ENCODE results near the gene SCAMP3.
A peak's percentile ranks its signal among the peaks of the same experiment; 100 is the strongest.
"Not testable (repeated sequence)": the region's sequence is repeated elsewhere in the genome, so short reads cannot be mapped to it uniquely, and the experiment has no call there.

SCAMP3 gene

GRCh38 chr1:155250633-155251449 is 11.3 kb downstream of the SCAMP3 start:
- no peak overlapping the region for H3K4ac ChIP-seq (ENCODE audit: low read depth, low read length)
- no peak overlapping the region for H3K27ac ChIP-seq (ENCODE audit: low read depth, low read length)
- H3K36me3 ChIP-seq (ENCODE audit: control insufficient read depth in 1 of 2, insufficient read depth in 2 of 2, low read length in 2 of 2), result peaks cover 16 to 24% of the 10 kb centered on the region in 2 experiments
- H3K79me2 ChIP-seq (ENCODE audit: control insufficient read depth, insufficient read depth, low read length, poor library complexity), result peaks cover 11% of the 10 kb centered on the region
- H2BK120ac ChIP-seq (ENCODE audit: insufficient read depth, low read length, poor library complexity), result peak overlapping the region; percentile 23
- peak overlapping the region; percentile 20 for H4K91ac ChIP-seq (ENCODE audit: low read depth, low read length)
- no peaks in the 10 kb centered on the region for H3K9me3 ChIP-seq (ENCODE audit: insufficient read depth, low read depth, low read length)
- H3K27me3 ChIP-seq (ENCODE audit: insufficient read depth, low read length), result no peaks in the 10 kb centered on the region
- H4K8ac ChIP-seq (ENCODE audit: low read depth, low read length), result peak overlapping the region; percentile 80
- DNase-seq, result peak; percentile 89 to 95
- H3K18ac ChIP-seq (ENCODE audit: low read length), result peak overlapping the region; percentile 23
- peak overlapping the region; percentile 25 for H2BK12ac ChIP-seq (ENCODE audit: low read length)
- H3K4me2 ChIP-seq (ENCODE audit: low read length), result peak overlapping the region; percentile 69
- H3K4me1 ChIP-seq (ENCODE audit: control insufficient read depth in 1 of 2, insufficient read depth in 2 of 2, low read length in 2 of 2), result peaks cover 22 to 23% of the 10 kb centered on the region in 2 experiments
- peak overlapping the region; percentile 3 for H2BK5ac ChIP-seq (ENCODE audit: low read depth, low read length, poor library complexity)
- WGBS (ENCODE audit: extremely low coverage, insufficient coverage, insufficient read length), result no CpG with 5 or more reads among the region's 23 CpGs
- peak overlapping the region; percentile 44 for H3K4me3 ChIP-seq (ENCODE audit: low read depth, low read length)
- no peak overlapping the region for H3K9ac ChIP-seq (ENCODE audit: low read length)
- peak overlapping the region; percentile 17 for H2AK5ac ChIP-seq (ENCODE audit: low read length)
- H4K12ac ChIP-seq (ENCODE audit: low read depth, low read length), result peak overlapping the region; percentile 68
- peak overlapping the region; percentile 43 for H3K14ac ChIP-seq (ENCODE audit: low read length)
- no peak overlapping the region for H3K23ac ChIP-seq (ENCODE audit: low read length)
- peaks cover 13% of the 10 kb centered on the region for H3K79me1 ChIP-seq (ENCODE audit: low read length)
- H2AFZ ChIP-seq (ENCODE audit: insufficient read depth, low read length, poor library complexity), result peak overlapping the region; percentile 28

- Histone ChIP-seq H3K23ac (ENCODE audit: low read length) (no peak overlapping the region), H3K79me1 (ENCODE audit: low read length) (peaks cover 9% of the 10 kb centered on the region), H3K4ac (ENCODE audit: low read depth, low read length) (no peak overlapping the region), H3K9me3 (ENCODE audit: insufficient read depth, low read depth, low read length) (no peaks in the 10 kb centered on the region), H3K9ac (ENCODE audit: low read length) (no peak overlapping the region), H3K4me2 (ENCODE audit: low read length) (peak overlapping the region; percentile 69), H3K27ac (ENCODE audit: low read depth, low read length) (no peak overlapping the region), H2BK12ac (ENCODE audit: low read length) (peak overlapping the region; percentile 25), H4K12ac (ENCODE audit: low read depth, low read length) (peak overlapping the region; percentile 68), H4K8ac (ENCODE audit: low read depth, low read length) (peak overlapping the region; percentile 80), H2AK5ac (ENCODE audit: low read length) (peak overlapping the region; percentile 17), H3K4me1 (ENCODE audit: control insufficient read depth in 1 of 2, insufficient read depth in 2 of 2, low read length in 2 of 2) (peaks cover 20 to 23% of the 10 kb centered on the region in 2 experiments), H2BK5ac (ENCODE audit: low read depth, low read length, poor library complexity) (peak overlapping the region; percentile 3), H3K36me3 (ENCODE audit: control insufficient read depth in 1 of 2, insufficient read depth in 2 of 2, low read length in 2 of 2) (peaks cover 16 to 23% of the 10 kb centered on the region in 2 experiments), H3K18ac (ENCODE audit: low read length) (peak overlapping the region; percentile 23), H3K27me3 (ENCODE audit: insufficient read depth, low read length) (no peaks in the 10 kb centered on the region), H4K91ac (ENCODE audit: low read depth, low read length) (peak overlapping the region; percentile 20), H3K79me2 (ENCODE audit: control insufficient read depth, insufficient read depth, low read length, poor library complexity) (peaks cover 9% of the 10 kb centered on the region), H2BK120ac (ENCODE audit: insufficient read depth, low read length, poor library complexity) (peak overlapping the region; percentile 23), H3K4me3 (ENCODE audit: low read depth, low read length) (peak overlapping the region; percentile 44), H3K14ac (ENCODE audit: low read length) (peak overlapping the region; percentile 43), H2AFZ (ENCODE audit: insufficient read depth, low read length, poor library complexity) (peak overlapping the region; percentile 28)
- no peak for DNase-seq
- WGBS (ENCODE audit: extremely low coverage, insufficient coverage, insufficient read length), result no CpG with 5 or more reads among the region's 28 CpGs
Observed at GRCh38 chr1:155250246-155250632, 11.9 kb downstream of the SCAMP3 start.

GRCh38 chr1:155247667-155248553 is 14.2 kb downstream of the SCAMP3 start:
- Histone ChIP-seq H3K27me3 (ENCODE audit: insufficient read depth, low read length) (no peaks in the 10 kb centered on the region), H3K23ac (ENCODE audit: low read length) (no peak overlapping the region), H4K8ac (ENCODE audit: low read depth, low read length) (no peak overlapping the region), H3K36me3 (ENCODE audit: control insufficient read depth in 1 of 2, insufficient read depth in 2 of 2, low read length in 2 of 2) (peaks cover 16 to 23% of the 10 kb centered on the region in 2 experiments), H3K79me2 (ENCODE audit: control insufficient read depth, insufficient read depth, low read length, poor library complexity) (peaks cover 3% of the 10 kb centered on the region), H4K91ac (ENCODE audit: low read depth, low read length) (no peak overlapping the region), H2BK120ac (ENCODE audit: insufficient read depth, low read length, poor library complexity) (no peak overlapping the region), H3K4ac (ENCODE audit: low read depth, low read length) (no peak overlapping the region), H2AK5ac (ENCODE audit: low read length) (no peak overlapping the region), H3K79me1 (ENCODE audit: low read length) (peaks cover 10% of the 10 kb centered on the region), H3K9me3 (ENCODE audit: insufficient read depth, low read depth, low read length) (no peaks in the 10 kb centered on the region), H2BK12ac (ENCODE audit: low read length) (no peak overlapping the region), H3K4me2 (ENCODE audit: low read length) (no peak overlapping the region), H3K27ac (ENCODE audit: low read depth, low read length) (no peak overlapping the region), H4K12ac (ENCODE audit: low read depth, low read length) (no peak overlapping the region), H3K18ac (ENCODE audit: low read length) (no peak overlapping the region), H3K4me1 (ENCODE audit: control insufficient read depth in 1 of 2, insufficient read depth in 2 of 2, low read length in 2 of 2) (peaks cover 5 to 8% of the 10 kb centered on the region in 2 experiments), H3K4me3 (ENCODE audit: low read depth, low read length) (no peak overlapping the region), H2AFZ (ENCODE audit: insufficient read depth, low read length, poor library complexity) (no peak overlapping the region), H3K9ac (ENCODE audit: low read length) (no peak overlapping the region), H3K14ac (ENCODE audit: low read length) (no peak overlapping the region), H2BK5ac (ENCODE audit: low read depth, low read length, poor library complexity) (no peak overlapping the region)
- DNase-seq, result no peak
- no CpG with 5 or more reads among the region's 26 CpGs for WGBS (ENCODE audit: extremely low coverage, insufficient coverage, insufficient read length)

GRCh38 chr1:155246796-155247195 is 15.4 kb downstream of the SCAMP3 start:
- Histone ChIP-seq H3K36me3 (ENCODE audit: control insufficient read depth in 1 of 2, insufficient read depth in 2 of 2, low read length in 2 of 2) (peaks cover 16 to 23% of the 10 kb centered on the region in 2 experiments), H3K79me1 (ENCODE audit: low read length) (peaks cover 10% of the 10 kb centered on the region)
- not testable (repeated sequence) for H4K8ac ChIP-seq (ENCODE audit: low read depth, low read length); H3K9me3 ChIP-seq (ENCODE audit: insufficient read depth, low read depth, low read length); H2BK120ac ChIP-seq (ENCODE audit: insufficient read depth, low read length, poor library complexity); H2AK5ac ChIP-seq (ENCODE audit: low read length); H3K9ac ChIP-seq (ENCODE audit: low read length); H3K4ac ChIP-seq (ENCODE audit: low read depth, low read length); H3K4me2 ChIP-seq (ENCODE audit: low read length); H2BK5ac ChIP-seq (ENCODE audit: low read depth, low read length, poor library complexity); H3K4me1 ChIP-seq (ENCODE audit: control insufficient read depth in 1 of 2, insufficient read depth in 2 of 2, low read length in 2 of 2); H2AFZ ChIP-seq (ENCODE audit: insufficient read depth, low read length, poor library complexity); H3K4me3 ChIP-seq (ENCODE audit: low read depth, low read length); H3K27ac ChIP-seq (ENCODE audit: low read depth, low read length); H3K14ac ChIP-seq (ENCODE audit: low read length); DNase-seq; H4K91ac ChIP-seq (ENCODE audit: low read depth, low read length); H3K27me3 ChIP-seq (ENCODE audit: insufficient read depth, low read length); H3K18ac ChIP-seq (ENCODE audit: low read length); H2BK12ac ChIP-seq (ENCODE audit: low read length); H3K23ac ChIP-seq (ENCODE audit: low read length); H3K79me2 ChIP-seq (ENCODE audit: control insufficient read depth, insufficient read depth, low read length, poor library complexity); H4K12ac ChIP-seq (ENCODE audit: low read depth, low read length)
- WGBS (ENCODE audit: extremely low coverage, insufficient coverage, insufficient read length), result no CpG with 5 or more reads among the region's 3 CpGs

All from trophoblast cell (in vitro differentiated cells and primary cell).